ENCODE measurements around the gene GRAMD1B.

DNA sequence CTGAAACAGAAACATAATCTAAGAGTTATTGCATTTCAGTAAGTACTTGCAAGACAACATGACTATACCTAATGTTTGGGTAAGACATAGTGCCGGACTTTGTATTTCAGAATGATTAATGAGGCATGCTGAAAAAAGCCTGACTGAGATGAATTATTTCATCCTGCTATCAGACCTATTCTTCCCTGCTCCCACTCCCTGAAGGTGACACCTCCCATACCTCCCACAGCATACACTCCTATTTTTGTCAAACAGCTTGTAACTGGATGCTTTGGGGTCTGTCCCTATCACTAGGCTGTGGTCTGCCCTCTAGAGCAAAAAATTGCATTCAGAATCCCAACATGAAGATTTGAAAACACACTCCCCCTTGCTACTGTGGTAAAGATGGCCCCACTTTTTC is 235.2 kb downstream of the GRAMD1B start:
- no peak for TF ChIP-seq CTCF (conservative IDR thresholded peaks at IDR 0.05)
- TF ChIP-seq ZFX (IDR thresholded peaks at IDR 0.05): no peak

All from C4-2B (cell line).